Breast epithelium (tissue), 3 donors: Measurements from ENCODE around the gene SYNGR4.

Experiments used
- POLR2A ChIP-seq: fragments of 450-650 bp; IDR thresholded peaks from one replicate; pipeline ENCODE4 v1.6.1; 2016; ENCODE audit warnings: antibody characterized with exemption, mild to moderate bottlenecking, moderate library complexity
- TF ChIP-seq, protein P1 (sequence below), 3 donors: fragments of 450-650 bp; IDR thresholded peaks; one replicate each; pipeline ENCODE4 v1.5.1; 2016 to 2017; ENCODE audit warnings: antibody characterized with exemption in 3 of 3, mild to moderate bottlenecking in 3 of 3, moderate library complexity in 3 of 3

GRCh38 chr19:48413879-48414587 is 49.9 kb downstream of the SYNGR4 start:
- no peak for TF ChIP-seq POLR2A
- TF ChIP-seq, protein P1, sequence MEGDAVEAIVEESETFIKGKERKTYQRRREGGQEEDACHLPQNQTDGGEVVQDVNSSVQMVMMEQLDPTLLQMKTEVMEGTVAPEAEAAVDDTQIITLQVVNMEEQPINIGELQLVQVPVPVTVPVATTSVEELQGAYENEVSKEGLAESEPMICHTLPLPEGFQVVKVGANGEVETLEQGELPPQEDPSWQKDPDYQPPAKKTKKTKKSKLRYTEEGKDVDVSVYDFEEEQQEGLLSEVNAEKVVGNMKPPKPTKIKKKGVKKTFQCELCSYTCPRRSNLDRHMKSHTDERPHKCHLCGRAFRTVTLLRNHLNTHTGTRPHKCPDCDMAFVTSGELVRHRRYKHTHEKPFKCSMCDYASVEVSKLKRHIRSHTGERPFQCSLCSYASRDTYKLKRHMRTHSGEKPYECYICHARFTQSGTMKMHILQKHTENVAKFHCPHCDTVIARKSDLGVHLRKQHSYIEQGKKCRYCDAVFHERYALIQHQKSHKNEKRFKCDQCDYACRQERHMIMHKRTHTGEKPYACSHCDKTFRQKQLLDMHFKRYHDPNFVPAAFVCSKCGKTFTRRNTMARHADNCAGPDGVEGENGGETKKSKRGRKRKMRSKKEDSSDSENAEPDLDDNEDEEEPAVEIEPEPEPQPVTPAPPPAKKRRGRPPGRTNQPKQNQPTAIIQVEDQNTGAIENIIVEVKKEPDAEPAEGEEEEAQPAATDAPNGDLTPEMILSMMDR (IDR thresholded peaks at IDR 0.05) = no peak
